Type B pancreatic cell (in vitro differentiated cells): Measurements from ENCODE around the gene OSTN. TPM values are rescaled to one million over a fixed set of nuclear protein-coding genes. Genes with fewer than 3 reads are reported as not detected.

Experiments used
- DNase-seq: peaks from one replicate; pipeline ENCODE4 v3.0.0; 2021; ENCODE audit warnings: mixed read lengths; ENCODE audit not compliant: unreplicated experiment; ENCODE audit errors: extremely low spot score
- H3K27ac Mint-ChIP-seq: 2 replicates; pipeline ENCODE4 v1.8.0; 2021; ENCODE audit warnings: mild to moderate bottlenecking, mixed read lengths
- H3K27me3 Mint-ChIP-seq: 2 replicates; pipeline ENCODE4 v1.8.0; 2021; ENCODE audit warnings: mixed read lengths
- H3K36me3 Mint-ChIP-seq: 2 replicates; pipeline ENCODE4 v1.8.0; 2021; ENCODE audit warnings: mixed read lengths
- H3K4me1 Mint-ChIP-seq: one replicate; pipeline ENCODE4 v1.8.0; 2021; ENCODE audit warnings: mixed read lengths; ENCODE audit not compliant: unreplicated experiment
- H3K4me3 Mint-ChIP-seq: 2 replicates; pipeline ENCODE4 v1.8.0; 2021; ENCODE audit warnings: mild to moderate bottlenecking, mixed read lengths
- H3K9me3 Mint-ChIP-seq: 2 replicates; pipeline ENCODE4 v1.8.0; 2021; ENCODE audit warnings: mixed read lengths
- CTCF ChIP-seq: fragments of 200-600 bp; sonication (generic); conservative IDR thresholded peaks from 2 replicates; pipeline ENCODE4 v1.5.0; 2021; ENCODE audit warnings: antibody characterized with exemption, mild to moderate bottlenecking
- total RNA-seq: library from RNA; stranded (reverse); gene quantifications from 2 replicates; pipeline ENCODE4 v1.2.1, GENCODE V29; 2021; ENCODE audit warnings: low replicate concordance

The OSTN gene
- total RNA-seq, 1 donor from 2014 or later, result 1.3 TPM

GRCh38 chr3:191307341-191307740, 108.3 kb downstream of the OSTN start:
- Mint-ChIP-seq H3K4me1 (peaks cover 4% of the 10 kb centered on the region), H3K9me3 (peaks cover 4% of the 10 kb centered on the region), H3K4me3 (no peak overlapping the region), H3K27ac (no peak overlapping the region), H3K27me3 (no peaks in the 10 kb centered on the region), H3K36me3 (no peaks in the 10 kb centered on the region)
- DNase-seq, result no peak
- TF ChIP-seq CTCF, result no peak

- TF ChIP-seq CTCF, result no peak
- no peaks in the 10 kb centered on the region for H3K27me3 Mint-ChIP-seq
Measured at GRCh38 chr3:191313296-191313695, 114.3 kb downstream of the OSTN start.

GRCh38 chr3:191314109-191314728, 115.2 kb downstream of the OSTN start:
- Mint-ChIP-seq H3K4me3 (no peak overlapping the region), H3K36me3 (no peaks in the 10 kb centered on the region), H3K27ac (no peak overlapping the region), H3K27me3 (no peaks in the 10 kb centered on the region), H3K4me1 (peaks cover 4% of the 10 kb centered on the region), H3K9me3 (peaks cover 5% of the 10 kb centered on the region)
- no peak for DNase-seq
- TF ChIP-seq CTCF, result no peak

More at GRCh38 chr3:191313296-191313695, 114.3 kb downstream of the OSTN start:
- Mint-ChIP-seq H3K36me3 (no peaks in the 10 kb centered on the region), H3K4me3 (no peak overlapping the region), H3K4me1 (peaks cover 4% of the 10 kb centered on the region), H3K27ac (no peak overlapping the region), H3K9me3 (peaks cover 5% of the 10 kb centered on the region)
- DNase-seq, result no peak

Other genes starting within 250 kb of the OSTN start
- 47.4 and 76.2 TPM in 2 replicates for gene CCDC50, start 130.2 kb downstream of the OSTN start, total RNA-seq
- gene UTS2B, start 131.3 kb downstream of the OSTN start, total RNA-seq, result 0.58 TPM in 1 of 2 replicates, not detected in the other